Suprapubic skin (tissue), 4 donors: ENCODE results near the gene FOXF1.

Source experiments
- EP300 ChIP-seq: sonication (generic); formaldehyde crosslinking; IDR thresholded peaks from one replicate; pipeline ENCODE4 v1.6.1; 2017; ENCODE audit warnings: antibody characterized with exemption
- POLR2A ChIP-seq, 2 donors: fragments of 450-650 bp; IDR thresholded peaks; one replicate each; pipeline ENCODE4 v1.6.1; 2017; ENCODE audit warnings: antibody characterized with exemption in 2 of 2, mild to moderate bottlenecking in 2 of 2, moderate library complexity in 2 of 2
- POLR2AphosphoS5 ChIP-seq, 3 donors: sonication (generic); formaldehyde crosslinking; IDR thresholded peaks; one replicate each; pipeline ENCODE4 v1.6.1; 2017; ENCODE audit warnings: antibody characterized with exemption in 3 of 3
- TF ChIP-seq, protein P1 (sequence below), 2 donors: fragments of 200-600 bp in 1 of 2; fragments of 450-650 bp in 1 of 2; sonication (generic) in 1 of 2; IDR thresholded peaks; one replicate each; pipeline ENCODE4 v1.5.1; 2016 to 2019; ENCODE audit warnings: antibody characterized with exemption in 2 of 2, mild to moderate bottlenecking in 1 of 2, moderate library complexity in 1 of 2

DNA sequence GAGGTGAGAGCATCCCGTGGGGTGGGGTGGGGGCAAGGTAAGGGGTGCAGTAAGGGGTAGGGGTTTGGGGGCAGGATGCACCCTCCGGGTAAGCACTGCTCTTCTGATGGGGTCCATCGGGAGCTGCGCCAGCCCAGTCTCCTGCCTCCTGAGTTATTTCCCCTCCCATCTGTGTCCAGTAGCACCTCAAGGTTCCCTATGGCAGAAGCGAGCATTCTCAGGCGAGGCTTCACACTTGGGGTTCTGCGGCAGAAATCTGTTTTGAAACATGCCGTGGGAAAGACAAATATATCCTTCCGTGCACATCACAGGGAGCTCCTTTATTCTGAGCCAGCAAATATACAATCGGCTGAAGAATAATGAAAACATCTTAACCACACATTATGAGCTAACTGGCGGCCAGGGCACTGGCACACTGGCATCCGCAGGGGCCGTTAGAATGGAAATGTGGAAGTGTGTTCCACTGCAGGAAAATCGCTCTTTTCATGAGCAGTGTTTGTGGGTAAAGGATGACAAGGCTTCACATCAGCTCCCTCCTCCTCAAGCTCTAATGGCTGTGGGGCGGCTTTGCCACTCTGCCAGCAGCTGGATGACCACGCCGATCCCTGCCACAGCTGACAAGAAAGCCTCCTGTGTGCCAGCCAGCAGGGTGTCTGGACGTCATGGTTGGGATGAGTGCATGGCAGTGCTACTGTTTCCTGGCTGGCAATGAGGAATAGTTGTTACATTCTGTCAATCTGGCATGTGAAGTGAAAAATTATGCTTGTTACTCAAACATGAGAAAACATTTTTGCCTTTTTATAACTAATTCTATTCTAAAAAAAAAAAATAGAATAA, 24.7 kb downstream of the FOXF1 start:
- TF ChIP-seq, protein P1, sequence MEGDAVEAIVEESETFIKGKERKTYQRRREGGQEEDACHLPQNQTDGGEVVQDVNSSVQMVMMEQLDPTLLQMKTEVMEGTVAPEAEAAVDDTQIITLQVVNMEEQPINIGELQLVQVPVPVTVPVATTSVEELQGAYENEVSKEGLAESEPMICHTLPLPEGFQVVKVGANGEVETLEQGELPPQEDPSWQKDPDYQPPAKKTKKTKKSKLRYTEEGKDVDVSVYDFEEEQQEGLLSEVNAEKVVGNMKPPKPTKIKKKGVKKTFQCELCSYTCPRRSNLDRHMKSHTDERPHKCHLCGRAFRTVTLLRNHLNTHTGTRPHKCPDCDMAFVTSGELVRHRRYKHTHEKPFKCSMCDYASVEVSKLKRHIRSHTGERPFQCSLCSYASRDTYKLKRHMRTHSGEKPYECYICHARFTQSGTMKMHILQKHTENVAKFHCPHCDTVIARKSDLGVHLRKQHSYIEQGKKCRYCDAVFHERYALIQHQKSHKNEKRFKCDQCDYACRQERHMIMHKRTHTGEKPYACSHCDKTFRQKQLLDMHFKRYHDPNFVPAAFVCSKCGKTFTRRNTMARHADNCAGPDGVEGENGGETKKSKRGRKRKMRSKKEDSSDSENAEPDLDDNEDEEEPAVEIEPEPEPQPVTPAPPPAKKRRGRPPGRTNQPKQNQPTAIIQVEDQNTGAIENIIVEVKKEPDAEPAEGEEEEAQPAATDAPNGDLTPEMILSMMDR (IDR thresholded peaks at IDR 0.05): no peak
- TF ChIP-seq POLR2A (IDR thresholded peaks at IDR 0.05) (no peak), POLR2AphosphoS5 (IDR thresholded peaks at IDR 0.05) (no peak), EP300 (no peak)
